Measurements from ENCODE around the gene SPTLC2. TPM values are rescaled to one million over a fixed set of nuclear protein-coding genes. Genes with fewer than 3 reads are reported as not detected.

Gene SPTLC2
- total RNA-seq, 1 donor from 2014 or later, result 28.1 TPM

DNA sequence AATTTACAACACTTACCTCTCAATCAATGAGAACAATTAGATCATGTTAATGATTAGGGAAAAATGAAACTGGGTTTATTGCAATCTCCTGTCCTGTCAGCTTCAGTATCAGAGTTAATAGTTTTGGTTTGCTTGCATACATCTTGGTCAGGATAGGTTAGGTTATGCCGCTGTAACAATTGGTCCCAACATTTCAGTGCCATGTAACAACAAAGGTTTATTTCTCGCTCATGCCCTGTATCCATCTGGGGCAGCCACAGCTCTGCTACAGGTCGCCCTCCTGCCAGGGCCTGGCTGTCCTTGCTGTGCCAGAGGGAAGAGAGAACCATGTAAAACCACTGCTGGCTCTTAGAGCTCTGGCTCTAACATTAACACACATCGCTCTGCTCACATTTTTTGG, 30.5 kb upstream of the SPTLC2 start:
- no peaks in the 10 kb centered on the region for H3K9me3 Mint-ChIP-seq (ENCODE audit: unreplicated experiment)
- peaks cover 2% of the 10 kb centered on the region for H3K27me3 Mint-ChIP-seq (ENCODE audit: unreplicated experiment)
- TF ChIP-seq, protein P1, sequence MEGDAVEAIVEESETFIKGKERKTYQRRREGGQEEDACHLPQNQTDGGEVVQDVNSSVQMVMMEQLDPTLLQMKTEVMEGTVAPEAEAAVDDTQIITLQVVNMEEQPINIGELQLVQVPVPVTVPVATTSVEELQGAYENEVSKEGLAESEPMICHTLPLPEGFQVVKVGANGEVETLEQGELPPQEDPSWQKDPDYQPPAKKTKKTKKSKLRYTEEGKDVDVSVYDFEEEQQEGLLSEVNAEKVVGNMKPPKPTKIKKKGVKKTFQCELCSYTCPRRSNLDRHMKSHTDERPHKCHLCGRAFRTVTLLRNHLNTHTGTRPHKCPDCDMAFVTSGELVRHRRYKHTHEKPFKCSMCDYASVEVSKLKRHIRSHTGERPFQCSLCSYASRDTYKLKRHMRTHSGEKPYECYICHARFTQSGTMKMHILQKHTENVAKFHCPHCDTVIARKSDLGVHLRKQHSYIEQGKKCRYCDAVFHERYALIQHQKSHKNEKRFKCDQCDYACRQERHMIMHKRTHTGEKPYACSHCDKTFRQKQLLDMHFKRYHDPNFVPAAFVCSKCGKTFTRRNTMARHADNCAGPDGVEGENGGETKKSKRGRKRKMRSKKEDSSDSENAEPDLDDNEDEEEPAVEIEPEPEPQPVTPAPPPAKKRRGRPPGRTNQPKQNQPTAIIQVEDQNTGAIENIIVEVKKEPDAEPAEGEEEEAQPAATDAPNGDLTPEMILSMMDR (IDR thresholded peaks at IDR 0.05), result no peak
- H3K27ac Mint-ChIP-seq (ENCODE audit: unreplicated experiment), result no peak overlapping the region
- H3K4me1 Mint-ChIP-seq (ENCODE audit: unreplicated experiment), result no peaks in the 10 kb centered on the region
- no peak for DNase-seq (ENCODE audit: extremely low spot score, unreplicated experiment)
- H3K36me3 Mint-ChIP-seq (ENCODE audit: unreplicated experiment), result no peaks in the 10 kb centered on the region
- H3K4me3 Mint-ChIP-seq (ENCODE audit: unreplicated experiment), result no peak overlapping the region

DNA sequence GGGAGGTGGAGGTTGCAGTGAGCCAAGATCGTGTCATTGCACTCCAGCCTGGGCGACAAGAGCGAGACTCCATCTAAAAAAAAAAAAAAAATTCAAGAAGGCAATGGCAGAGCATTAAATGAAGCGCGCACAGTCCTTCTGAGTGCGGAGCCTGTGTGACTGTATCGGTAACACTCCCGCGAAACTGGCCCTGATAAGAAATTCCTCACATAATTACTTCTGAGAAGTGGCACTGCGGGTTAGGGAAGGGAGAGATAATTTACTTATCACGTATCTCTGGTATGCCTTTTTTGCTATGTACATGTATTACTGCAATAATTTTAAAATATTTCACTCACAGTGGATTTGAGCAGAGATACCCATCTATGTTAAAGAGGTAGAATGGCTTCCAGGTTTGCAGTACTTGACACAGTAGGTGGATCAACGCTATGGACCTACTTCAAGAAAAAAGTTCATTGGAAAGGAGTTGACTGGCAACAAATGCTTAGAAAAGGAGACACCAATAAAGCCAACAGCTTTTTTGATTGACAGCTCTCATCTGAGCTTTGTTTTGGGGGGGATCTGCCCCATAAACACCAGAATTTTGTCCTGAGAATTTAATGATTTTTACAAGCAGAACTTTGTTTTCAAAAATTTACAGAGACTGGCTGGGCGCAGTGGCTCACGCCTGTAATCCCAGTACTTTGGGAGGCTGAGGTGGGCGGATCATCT, 29.2 kb upstream of the SPTLC2 start:
- DNase-seq (ENCODE audit: extremely low spot score, unreplicated experiment), result no peak
- no peak overlapping the region for H3K4me3 Mint-ChIP-seq (ENCODE audit: unreplicated experiment)
- no peak overlapping the region for H3K27ac Mint-ChIP-seq (ENCODE audit: unreplicated experiment)
- peaks cover 2% of the 10 kb centered on the region for H3K27me3 Mint-ChIP-seq (ENCODE audit: unreplicated experiment)
- no peaks in the 10 kb centered on the region for H3K9me3 Mint-ChIP-seq (ENCODE audit: unreplicated experiment)
- TF ChIP-seq, protein P1 (IDR thresholded peaks at IDR 0.05), result no peak
- no peaks in the 10 kb centered on the region for H3K4me1 Mint-ChIP-seq (ENCODE audit: unreplicated experiment)
- H3K36me3 Mint-ChIP-seq (ENCODE audit: unreplicated experiment), result no peaks in the 10 kb centered on the region

DNA sequence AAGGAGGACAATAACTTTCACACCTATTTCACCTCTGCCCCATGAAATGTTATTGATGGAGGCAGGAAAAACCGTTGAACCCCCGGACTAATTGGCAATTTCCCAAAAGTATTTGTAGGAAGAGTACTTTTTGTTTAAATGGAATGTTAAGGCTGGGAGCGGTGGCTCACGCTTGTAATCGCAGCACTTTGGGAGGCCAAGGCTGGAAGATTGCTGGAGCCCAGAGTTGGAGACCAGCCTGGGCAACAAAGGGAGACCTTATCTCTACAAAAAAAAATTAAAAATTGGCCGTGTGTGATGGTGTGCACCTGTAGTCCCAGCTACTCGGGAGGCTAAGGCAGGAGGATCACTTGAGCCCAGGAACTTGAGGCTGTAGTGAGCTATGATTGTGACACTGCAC, 26.0 kb upstream of the SPTLC2 start:
- H3K4me1 Mint-ChIP-seq (ENCODE audit: unreplicated experiment), result peaks cover 5% of the 10 kb centered on the region
- no peak for DNase-seq (ENCODE audit: extremely low spot score, unreplicated experiment)
- no peak overlapping the region for H3K27ac Mint-ChIP-seq (ENCODE audit: unreplicated experiment)
- TF ChIP-seq, protein P1 (IDR thresholded peaks at IDR 0.05), result no peak
- no peak overlapping the region for H3K4me3 Mint-ChIP-seq (ENCODE audit: unreplicated experiment)
- no peaks in the 10 kb centered on the region for H3K27me3 Mint-ChIP-seq (ENCODE audit: unreplicated experiment)
- no peaks in the 10 kb centered on the region for H3K9me3 Mint-ChIP-seq (ENCODE audit: unreplicated experiment)
- no peaks in the 10 kb centered on the region for H3K36me3 Mint-ChIP-seq (ENCODE audit: unreplicated experiment)

GRCh38 chr14:77641534-77642341, 25.3 kb upstream of the SPTLC2 start:
- H3K9me3 Mint-ChIP-seq (ENCODE audit: unreplicated experiment), result no peaks in the 10 kb centered on the region
- no peak overlapping the region for H3K4me3 Mint-ChIP-seq (ENCODE audit: unreplicated experiment)
- H3K36me3 Mint-ChIP-seq (ENCODE audit: unreplicated experiment), result no peaks in the 10 kb centered on the region
- H3K27me3 Mint-ChIP-seq (ENCODE audit: unreplicated experiment), result no peaks in the 10 kb centered on the region
- DNase-seq (ENCODE audit: extremely low spot score, unreplicated experiment), result no peak
- TF ChIP-seq, protein P1 (IDR thresholded peaks at IDR 0.05), result no peak
- H3K27ac Mint-ChIP-seq (ENCODE audit: unreplicated experiment), result no peak overlapping the region
- peaks cover 5% of the 10 kb centered on the region for H3K4me1 Mint-ChIP-seq (ENCODE audit: unreplicated experiment)
